ENCODE data around the gene GOLGA5.
"Not testable (repeated sequence)": the region's sequence is repeated elsewhere in the genome, so short reads cannot be mapped to it uniquely, and the experiment has no call there.

Gene GOLGA5

GRCh38 chr14:92778868-92779565, 15.1 kb upstream of the GOLGA5 start:
- DNase-seq, result not testable (repeated sequence)

DNA sequence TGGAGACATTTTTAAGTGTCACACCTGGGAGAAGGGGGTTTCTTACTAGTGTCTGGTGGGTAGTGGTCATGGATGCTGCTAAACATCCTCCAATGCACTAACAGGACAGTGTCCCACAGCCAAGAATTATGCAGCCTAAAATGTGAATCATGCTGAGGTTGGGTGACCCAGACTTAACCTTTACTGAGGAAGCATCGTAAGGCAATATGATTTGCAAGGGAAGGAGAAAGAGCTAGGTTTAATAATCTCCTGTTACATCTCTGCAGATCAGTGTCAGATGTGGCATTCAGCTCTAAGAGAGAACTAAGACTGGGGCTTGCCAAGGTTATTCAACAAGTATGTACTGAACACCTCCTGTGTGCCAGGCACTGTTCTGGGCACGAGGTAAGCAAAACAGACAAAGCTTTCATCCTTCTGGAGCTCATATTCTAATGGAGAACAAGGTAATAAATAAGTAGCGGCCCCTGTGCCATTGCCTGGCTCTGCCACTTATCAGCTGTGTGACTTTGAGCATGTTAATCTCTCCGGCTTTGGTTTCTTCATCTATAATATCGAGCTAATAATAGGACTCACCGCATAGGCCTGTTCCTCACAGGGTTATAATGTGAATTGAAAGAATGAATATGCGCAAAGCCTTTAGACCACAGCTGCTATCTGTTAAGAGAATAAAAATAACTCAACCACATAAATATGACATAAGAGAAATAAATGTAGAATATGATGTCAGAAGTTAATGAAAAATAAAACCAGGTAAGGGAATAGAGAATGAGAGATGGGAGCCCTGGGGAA, 13.5 kb upstream of the GOLGA5 start:
- no peak for DNase-seq

DNA sequence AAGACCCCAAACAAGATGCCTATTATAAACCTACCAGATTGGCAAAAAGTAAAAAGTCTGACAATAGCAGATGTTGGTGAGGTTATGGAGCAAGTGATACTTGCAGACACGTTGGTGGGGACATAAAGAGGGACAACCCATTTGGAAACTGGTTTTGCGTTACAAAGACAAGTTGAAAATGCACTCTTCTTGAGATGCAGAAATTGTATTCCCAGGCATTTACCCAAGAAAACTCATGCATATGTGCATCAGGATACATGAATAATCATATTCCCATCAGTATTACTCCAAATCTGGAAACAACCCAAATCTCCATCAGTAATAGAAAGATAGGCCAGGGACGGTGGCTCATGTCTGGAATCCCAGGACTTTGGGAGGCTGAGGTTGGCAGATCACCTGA, 12.8 kb upstream of the GOLGA5 start:
- DNase-seq, result no peak

- DNase-seq, result no peak
Observed at GRCh38 chr14:92783813-92784431, 10.2 kb upstream of the GOLGA5 start.

GRCh38 chr14:92785667-92786426, 8.3 kb upstream of the GOLGA5 start:
- DNase-seq, result no peak

GRCh38 chr14:92786427-92786756, 7.7 kb upstream of the GOLGA5 start:
- no peak for DNase-seq

DNA sequence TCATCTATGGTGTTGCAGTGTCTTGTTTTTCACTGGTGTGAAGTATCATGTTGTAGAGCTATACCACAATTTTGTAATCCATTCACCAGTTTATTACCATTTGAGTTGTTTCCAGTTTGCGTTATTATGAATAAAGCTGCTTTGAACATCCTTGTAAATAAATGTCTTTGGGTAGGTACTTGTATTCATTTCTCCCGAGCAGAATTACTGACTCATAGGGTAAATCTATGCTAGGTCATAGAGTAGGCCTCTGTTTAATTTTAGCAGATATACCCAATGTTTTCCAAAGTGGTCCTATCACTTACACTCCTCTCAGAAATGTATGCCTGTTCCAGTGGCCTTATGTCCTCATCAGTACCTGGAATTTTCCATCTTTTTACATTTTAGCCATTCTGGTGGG, 6.6 kb upstream of the GOLGA5 start:
- no peak for DNase-seq

GRCh38 chr14:92789457-92790089, 4.5 kb upstream of the GOLGA5 start:
- DNase-seq, result no peak

DNA sequence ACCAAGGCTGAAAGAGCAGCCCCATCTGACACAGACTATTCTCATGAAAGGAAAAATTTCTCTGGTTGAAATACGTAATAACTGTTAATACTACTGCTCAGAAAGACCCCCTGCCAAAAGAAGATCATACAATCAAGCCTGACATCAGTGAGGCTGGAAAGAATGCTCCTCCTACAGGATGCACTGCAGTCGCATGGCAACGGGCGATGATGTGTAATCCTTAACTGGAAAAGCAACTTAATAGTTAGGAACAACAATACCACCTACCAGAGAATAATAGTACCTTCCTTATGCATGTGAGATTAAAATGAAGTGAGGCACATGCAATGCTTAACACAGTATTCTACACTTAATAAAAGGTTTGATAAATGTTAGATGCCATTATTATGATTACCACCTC, 1.2 kb upstream of the GOLGA5 start:
- no peak for DNase-seq

GRCh38 chr14:92794547-92794941, 439 bp downstream of the GOLGA5 start:
- no peak for DNase-seq

DNA sequence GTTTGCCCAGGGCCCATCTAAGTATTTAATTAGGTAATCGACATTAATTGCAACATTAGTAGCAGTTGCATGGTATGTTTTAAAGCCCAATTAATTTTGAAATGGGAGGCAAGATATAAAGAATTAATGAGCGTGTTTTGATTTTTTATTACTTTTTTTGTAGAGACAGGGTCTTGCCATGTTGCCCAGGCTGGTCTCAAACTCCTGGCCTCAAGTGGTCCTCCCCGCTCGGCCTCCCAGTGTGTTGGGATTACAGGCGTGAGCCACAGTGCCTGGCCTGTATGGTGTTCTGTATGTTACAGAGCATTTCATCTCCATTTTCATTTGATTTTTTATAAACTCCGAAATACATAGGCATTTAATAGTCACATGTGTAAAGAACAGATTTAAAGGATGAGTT, 856 bp downstream of the GOLGA5 start:
- no peak for DNase-seq

DNA sequence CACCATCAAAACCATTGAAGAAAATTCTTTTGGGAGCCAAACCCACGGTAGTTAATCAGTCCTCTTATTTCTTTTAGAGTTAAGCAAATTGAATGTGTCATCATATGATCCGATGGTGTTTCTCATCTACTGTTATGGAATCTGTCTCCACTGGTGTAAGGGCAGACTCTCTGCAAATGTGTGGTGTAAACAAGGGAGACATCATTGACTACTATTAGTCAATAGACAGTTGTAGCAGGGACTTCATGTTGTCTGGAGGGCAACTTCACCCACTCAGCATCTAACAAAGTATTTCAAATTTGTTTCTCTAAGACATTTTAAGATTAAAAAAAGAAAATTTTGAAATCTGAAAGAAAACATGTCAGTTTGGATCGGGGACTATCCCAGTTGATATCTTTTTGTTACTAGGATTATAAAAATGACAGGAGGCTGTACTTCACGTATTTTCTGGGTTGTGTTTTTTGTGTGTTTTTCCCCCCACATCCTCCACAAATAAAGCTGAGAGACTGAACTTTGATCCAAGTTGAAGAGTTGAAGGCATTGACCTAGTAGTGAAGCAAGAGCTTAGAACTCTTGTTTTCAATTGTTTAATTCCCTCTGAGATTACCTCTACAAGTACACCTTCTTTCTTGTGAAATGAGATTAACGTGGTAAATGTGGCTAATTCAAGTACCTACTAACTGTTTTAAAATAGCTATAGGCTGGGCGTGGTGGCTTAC, 4.0 kb downstream of the GOLGA5 start:
- DNase-seq, result no peak

DNA sequence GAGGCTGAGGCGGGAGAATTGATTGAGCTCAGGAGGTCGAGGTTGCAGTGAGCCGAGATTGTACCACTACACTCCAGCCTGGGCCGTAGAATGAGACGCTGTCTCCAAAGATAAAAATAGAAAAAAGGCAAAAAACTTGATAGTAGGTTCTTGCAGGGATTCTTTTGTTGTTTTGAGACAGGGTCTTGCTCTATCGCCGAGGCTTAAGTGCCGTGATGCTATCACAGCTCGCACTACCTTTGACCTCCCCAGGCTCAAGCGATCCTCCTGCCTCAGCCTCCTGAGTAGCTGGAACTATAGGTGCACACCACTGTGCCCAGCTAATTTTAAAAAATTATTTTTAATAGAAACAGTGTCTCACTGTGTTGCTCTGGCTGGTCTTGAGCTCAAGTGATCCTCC, 4.7 kb downstream of the GOLGA5 start:
- DNase-seq, result no peak

GRCh38 chr14:92800012-92800411, 5.9 kb downstream of the GOLGA5 start:
- no peak for DNase-seq

GRCh38 chr14:92800525-92800924, 6.4 kb downstream of the GOLGA5 start:
- DNase-seq, result no peak

DNA sequence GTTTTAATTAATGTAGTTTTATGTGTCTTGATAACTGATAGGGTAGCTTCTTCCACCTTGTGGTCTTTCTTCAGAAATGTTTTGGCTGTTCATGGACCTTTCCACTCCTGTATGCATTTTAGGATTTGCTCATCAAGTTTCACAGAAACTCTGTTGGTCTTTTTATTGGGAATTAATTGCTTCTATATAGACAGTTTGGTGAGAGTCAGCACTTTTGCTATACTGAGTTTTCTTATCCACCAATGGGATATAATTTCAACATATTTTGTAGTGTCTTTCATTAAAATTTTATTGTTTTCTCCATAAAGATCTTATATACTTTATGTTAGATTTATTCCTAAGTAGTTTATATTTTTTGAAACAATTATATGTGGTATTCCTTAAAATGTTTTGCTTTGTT, 7.8 kb downstream of the GOLGA5 start:
- no peak for DNase-seq

GRCh38 chr14:92802678-92803077, 8.6 kb downstream of the GOLGA5 start:
- no peak for DNase-seq

DNA sequence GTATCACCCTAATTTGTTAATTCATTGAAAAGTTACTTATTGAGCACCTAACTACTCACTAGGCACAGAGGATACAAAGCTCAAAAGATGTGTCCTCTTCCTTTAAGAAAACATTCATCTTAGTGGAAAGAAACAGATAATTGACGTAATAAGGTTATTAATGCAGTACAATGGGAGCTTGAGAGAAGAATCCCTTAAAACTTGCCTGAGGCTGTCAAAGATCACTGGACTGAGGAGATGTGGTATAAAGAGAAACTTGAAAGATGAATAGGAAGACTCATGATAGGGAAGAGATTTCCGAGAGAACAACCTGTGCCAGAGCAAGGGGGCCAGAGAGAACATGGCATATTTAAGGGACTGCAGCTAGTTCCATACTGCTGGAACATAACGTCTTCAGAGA, 19.1 kb downstream of the GOLGA5 start:
- no peak for DNase-seq

- no peak for DNase-seq
Observed at GRCh38 chr14:92819011-92819597, 25.0 kb downstream of the GOLGA5 start.

DNA sequence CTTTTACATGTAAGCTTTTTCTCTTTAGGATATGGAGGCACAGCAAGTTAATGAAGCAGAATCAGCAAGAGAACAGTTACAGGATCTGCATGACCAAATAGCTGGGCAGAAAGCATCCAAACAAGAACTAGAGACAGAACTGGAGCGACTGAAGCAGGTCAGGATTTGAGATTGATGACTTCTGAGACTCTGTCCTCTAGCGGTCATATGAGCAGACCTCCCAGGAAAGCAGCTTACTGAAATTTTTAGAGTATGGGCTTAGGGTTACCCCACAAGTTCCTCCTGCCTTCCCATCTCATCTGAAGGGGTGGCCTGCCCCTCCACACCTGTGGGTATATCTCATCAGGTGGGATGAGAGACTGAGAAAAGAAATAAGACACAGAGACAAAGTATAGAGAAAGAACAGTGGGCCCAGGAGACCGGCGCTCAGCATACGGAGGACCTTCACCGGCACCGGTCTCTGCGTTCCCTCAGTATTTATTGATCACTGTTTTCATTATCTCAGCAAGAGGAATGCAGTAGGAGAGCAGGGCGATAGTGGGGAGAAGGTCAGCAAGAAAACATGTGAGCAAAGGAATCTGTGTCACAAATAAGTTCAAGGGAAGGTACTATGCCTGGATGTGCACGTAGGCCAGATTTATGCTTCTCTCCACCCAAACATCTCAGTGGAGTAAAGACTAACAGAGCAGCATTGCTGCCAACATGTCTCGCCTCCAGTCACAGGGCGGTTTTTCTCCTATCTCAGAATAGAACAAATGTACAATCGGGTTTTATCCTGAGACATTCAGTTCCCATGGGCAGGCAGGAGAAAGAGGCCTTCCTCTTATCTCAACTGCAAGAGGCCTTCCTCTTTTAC, 25.8 kb downstream of the GOLGA5 start:
- DNase-seq, result not testable (repeated sequence)

- not testable (repeated sequence) for DNase-seq
Observed at GRCh38 chr14:92820536-92820840, 26.4 kb downstream of the GOLGA5 start.
